DOHH2 (cell line): Measurements from ENCODE around the gene EML6.

Experiments
- EZH2phosphoT487 ChIP-seq: fragments of 200-600 bp; sonication (generic); IDR thresholded peaks from 2 replicates; pipeline ENCODE4 v1.6.1; 2017; ENCODE audit warnings: borderline replicate concordance, mild to moderate bottlenecking, antibody characterized with exemption, low read length, moderate library complexity, mixed read lengths
- TF ChIP-seq, protein P1 (sequence below): fragments of 200-600 bp; sonication (generic); IDR thresholded peaks from one replicate; pipeline ENCODE4 v1.5.1; 2014; ENCODE audit warnings: antibody characterized with exemption, mild to moderate bottlenecking, low read depth, low read length; ENCODE audit not compliant: poor library complexity, severe bottlenecking

DNA sequence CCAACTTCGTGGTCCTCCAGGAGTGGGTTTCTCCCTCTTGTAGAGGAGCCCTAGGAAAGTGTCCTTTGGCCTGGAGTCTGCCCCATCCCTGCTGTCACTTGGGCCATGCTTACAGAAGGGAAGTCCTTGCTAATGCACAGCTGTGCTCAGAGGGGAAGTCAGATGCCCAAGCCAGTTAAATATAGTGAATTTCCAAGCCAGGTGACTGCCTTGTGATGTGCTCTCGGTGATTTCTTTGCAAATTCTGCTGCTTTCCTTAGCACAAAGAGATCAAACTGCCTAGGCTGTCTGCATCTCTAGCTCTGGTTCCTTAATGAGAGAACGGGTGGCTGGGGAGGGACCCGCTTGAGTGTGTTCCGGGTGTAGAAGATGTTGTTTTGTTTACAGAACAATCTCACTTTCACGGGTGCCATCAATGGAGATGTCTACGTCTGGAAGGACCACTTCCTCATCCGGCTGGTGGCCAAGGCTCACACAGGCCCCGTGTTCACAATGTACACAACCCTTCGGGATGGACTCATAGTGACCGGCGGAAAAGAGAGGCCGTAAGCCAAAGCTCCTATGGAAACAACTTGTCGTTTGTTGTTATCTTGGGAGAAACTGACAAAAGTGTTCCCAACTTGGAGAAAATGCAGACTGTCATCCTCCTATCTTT, 235.4 kb downstream of the EML6 start:
- TF ChIP-seq, protein P1, sequence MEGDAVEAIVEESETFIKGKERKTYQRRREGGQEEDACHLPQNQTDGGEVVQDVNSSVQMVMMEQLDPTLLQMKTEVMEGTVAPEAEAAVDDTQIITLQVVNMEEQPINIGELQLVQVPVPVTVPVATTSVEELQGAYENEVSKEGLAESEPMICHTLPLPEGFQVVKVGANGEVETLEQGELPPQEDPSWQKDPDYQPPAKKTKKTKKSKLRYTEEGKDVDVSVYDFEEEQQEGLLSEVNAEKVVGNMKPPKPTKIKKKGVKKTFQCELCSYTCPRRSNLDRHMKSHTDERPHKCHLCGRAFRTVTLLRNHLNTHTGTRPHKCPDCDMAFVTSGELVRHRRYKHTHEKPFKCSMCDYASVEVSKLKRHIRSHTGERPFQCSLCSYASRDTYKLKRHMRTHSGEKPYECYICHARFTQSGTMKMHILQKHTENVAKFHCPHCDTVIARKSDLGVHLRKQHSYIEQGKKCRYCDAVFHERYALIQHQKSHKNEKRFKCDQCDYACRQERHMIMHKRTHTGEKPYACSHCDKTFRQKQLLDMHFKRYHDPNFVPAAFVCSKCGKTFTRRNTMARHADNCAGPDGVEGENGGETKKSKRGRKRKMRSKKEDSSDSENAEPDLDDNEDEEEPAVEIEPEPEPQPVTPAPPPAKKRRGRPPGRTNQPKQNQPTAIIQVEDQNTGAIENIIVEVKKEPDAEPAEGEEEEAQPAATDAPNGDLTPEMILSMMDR = no peak
- TF ChIP-seq EZH2phosphoT487 = no peak
